HCT116 (cell line): Measurements from ENCODE around the gene ILDR2.
"Not testable (repeated sequence)": the region's sequence is repeated elsewhere in the genome, so short reads cannot be mapped to it uniquely, and the experiment has no call there.

Experiments used
- EGR1 ChIP-seq: IDR thresholded peaks from 2 replicates; pipeline ENCODE4 v1.6.1; 2012; ENCODE audit warnings: low read depth
- ELF1 ChIP-seq: IDR thresholded peaks from 2 replicates; pipeline ENCODE4 v1.6.1; 2012; ENCODE audit warnings: low read depth, borderline replicate concordance
- EZH2 ChIP-seq: fragments of 200-600 bp; sonication (generic); IDR thresholded peaks from 2 replicates; pipeline ENCODE4 v1.6.1; 2017; ENCODE audit warnings: antibody characterized with exemption, mixed run types
- EZH2phosphoT487 ChIP-seq: fragments of 200-600 bp; IDR thresholded peaks from 2 replicates; pipeline ENCODE4 v1.6.1; 2018; ENCODE audit warnings: antibody characterized with exemption, borderline replicate concordance
- FOSL1 ChIP-seq: IDR thresholded peaks from 2 replicates; pipeline ENCODE4 v1.6.1; 2012; ENCODE audit warnings: low read depth
- JUND ChIP-seq: IDR thresholded peaks from 2 replicates; pipeline ENCODE4 v1.6.1; 2012
- POLR2A ChIP-seq: IDR thresholded peaks from 2 replicates; pipeline ENCODE4 v1.7.0; 2011; ENCODE audit warnings: borderline replicate concordance; ENCODE audit not compliant: insufficient read depth, insufficient read length; ENCODE audit errors: extremely low read depth
- RAD21 ChIP-seq: IDR thresholded peaks from 2 replicates; pipeline ENCODE4 v1.6.1; 2012; ENCODE audit warnings: low read depth, mild to moderate bottlenecking
- SIN3A ChIP-seq: IDR thresholded peaks from 2 replicates; pipeline ENCODE4 v1.6.1; 2012; ENCODE audit warnings: low read depth
- ZFX ChIP-seq: fragments of 450-650 bp; IDR thresholded peaks from 2 replicates; pipeline ENCODE4 v1.6.1; 2017
- TF ChIP-seq, protein P1 (sequence below), 3 experiments: fragments of 200-600 bp in 1 of 3; sonication (generic) in 1 of 3; IDR thresholded peaks in 2 of 3; conservative IDR thresholded peaks in 1 of 3; 2 replicates each; pipeline ENCODE4 v1.5.1; 2012 to 2017; ENCODE audit warnings: low read depth in 2 of 3, low read length in 2 of 3, antibody characterized with exemption in 1 of 3, borderline replicate concordance in 1 of 3, control low read depth in 1 of 3, mild to moderate bottlenecking in 1 of 3, mixed read lengths in 1 of 3, mixed run types in 1 of 3, moderate library complexity in 1 of 3; ENCODE audit not compliant: insufficient read depth in 1 of 3
- TF ChIP-seq, protein P2 (sequence below): IDR thresholded peaks from 2 replicates; pipeline ENCODE4 v1.6.1; 2012; ENCODE audit warnings: low read depth
- TF ChIP-seq, protein P3 (sequence below): IDR thresholded peaks from 2 replicates; pipeline ENCODE4 v1.6.1; 2011; ENCODE audit warnings: mild to moderate bottlenecking, low read length, moderate library complexity; ENCODE audit not compliant: insufficient replicate concordance; ENCODE audit errors: extremely low read depth

DNA sequence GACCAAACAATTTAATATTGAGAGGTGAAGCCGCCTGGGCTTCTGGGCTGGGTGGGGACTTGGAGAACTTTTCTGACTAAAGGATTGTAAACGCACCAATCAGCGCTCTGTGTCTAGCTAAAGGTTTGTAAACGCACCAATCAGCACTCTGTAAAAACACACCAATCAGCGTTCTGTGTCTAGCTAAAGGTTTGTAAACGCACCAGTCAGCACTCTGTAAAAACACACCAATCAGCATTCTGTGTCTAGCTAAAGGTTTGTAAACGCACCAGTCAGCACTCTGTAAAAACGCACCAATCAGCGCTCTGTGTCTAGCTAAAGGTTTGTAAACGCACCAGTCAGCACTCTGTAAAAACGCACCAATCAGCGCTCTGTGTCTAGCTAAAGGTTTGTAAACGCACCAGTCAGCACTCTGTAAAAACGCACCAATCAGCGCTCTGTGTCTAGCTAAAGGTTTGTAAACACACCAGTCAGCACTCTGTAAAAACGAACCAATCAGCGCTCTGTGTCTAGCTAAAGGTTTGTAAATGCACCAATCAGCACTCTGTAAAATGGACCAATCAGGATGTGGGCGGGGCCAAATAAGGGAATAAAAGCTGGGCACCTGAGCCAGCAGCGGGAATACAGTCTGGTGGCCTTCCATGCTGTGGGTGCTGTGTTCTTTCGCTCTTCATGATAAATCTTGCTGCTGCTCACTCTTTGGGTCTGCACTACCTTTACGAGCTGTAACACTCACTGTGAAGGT lies 97.0 kb downstream of the ILDR2 start:
- TF ChIP-seq JUND, POLR2A, ELF1, FOSL1, RAD21, ZFX, EZH2phosphoT487, EZH2, SIN3A, EGR1: not testable (repeated sequence)
- TF ChIP-seq, protein P1, sequence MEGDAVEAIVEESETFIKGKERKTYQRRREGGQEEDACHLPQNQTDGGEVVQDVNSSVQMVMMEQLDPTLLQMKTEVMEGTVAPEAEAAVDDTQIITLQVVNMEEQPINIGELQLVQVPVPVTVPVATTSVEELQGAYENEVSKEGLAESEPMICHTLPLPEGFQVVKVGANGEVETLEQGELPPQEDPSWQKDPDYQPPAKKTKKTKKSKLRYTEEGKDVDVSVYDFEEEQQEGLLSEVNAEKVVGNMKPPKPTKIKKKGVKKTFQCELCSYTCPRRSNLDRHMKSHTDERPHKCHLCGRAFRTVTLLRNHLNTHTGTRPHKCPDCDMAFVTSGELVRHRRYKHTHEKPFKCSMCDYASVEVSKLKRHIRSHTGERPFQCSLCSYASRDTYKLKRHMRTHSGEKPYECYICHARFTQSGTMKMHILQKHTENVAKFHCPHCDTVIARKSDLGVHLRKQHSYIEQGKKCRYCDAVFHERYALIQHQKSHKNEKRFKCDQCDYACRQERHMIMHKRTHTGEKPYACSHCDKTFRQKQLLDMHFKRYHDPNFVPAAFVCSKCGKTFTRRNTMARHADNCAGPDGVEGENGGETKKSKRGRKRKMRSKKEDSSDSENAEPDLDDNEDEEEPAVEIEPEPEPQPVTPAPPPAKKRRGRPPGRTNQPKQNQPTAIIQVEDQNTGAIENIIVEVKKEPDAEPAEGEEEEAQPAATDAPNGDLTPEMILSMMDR (IDR thresholded peaks at IDR 0.05 in 2 of 3, conservative IDR thresholded peaks at IDR 0.05 in 1 of 3; ENCODE audit: borderline replicate concordance in 1 of 3, insufficient read depth in 1 of 3, low read depth in 2 of 3, low read length in 2 of 3) = not testable (repeated sequence)
- TF ChIP-seq, protein P2, sequence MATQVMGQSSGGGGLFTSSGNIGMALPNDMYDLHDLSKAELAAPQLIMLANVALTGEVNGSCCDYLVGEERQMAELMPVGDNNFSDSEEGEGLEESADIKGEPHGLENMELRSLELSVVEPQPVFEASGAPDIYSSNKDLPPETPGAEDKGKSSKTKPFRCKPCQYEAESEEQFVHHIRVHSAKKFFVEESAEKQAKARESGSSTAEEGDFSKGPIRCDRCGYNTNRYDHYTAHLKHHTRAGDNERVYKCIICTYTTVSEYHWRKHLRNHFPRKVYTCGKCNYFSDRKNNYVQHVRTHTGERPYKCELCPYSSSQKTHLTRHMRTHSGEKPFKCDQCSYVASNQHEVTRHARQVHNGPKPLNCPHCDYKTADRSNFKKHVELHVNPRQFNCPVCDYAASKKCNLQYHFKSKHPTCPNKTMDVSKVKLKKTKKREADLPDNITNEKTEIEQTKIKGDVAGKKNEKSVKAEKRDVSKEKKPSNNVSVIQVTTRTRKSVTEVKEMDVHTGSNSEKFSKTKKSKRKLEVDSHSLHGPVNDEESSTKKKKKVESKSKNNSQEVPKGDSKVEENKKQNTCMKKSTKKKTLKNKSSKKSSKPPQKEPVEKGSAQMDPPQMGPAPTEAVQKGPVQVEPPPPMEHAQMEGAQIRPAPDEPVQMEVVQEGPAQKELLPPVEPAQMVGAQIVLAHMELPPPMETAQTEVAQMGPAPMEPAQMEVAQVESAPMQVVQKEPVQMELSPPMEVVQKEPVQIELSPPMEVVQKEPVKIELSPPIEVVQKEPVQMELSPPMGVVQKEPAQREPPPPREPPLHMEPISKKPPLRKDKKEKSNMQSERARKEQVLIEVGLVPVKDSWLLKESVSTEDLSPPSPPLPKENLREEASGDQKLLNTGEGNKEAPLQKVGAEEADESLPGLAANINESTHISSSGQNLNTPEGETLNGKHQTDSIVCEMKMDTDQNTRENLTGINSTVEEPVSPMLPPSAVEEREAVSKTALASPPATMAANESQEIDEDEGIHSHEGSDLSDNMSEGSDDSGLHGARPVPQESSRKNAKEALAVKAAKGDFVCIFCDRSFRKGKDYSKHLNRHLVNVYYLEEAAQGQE = not testable (repeated sequence)
- TF ChIP-seq, protein P3, sequence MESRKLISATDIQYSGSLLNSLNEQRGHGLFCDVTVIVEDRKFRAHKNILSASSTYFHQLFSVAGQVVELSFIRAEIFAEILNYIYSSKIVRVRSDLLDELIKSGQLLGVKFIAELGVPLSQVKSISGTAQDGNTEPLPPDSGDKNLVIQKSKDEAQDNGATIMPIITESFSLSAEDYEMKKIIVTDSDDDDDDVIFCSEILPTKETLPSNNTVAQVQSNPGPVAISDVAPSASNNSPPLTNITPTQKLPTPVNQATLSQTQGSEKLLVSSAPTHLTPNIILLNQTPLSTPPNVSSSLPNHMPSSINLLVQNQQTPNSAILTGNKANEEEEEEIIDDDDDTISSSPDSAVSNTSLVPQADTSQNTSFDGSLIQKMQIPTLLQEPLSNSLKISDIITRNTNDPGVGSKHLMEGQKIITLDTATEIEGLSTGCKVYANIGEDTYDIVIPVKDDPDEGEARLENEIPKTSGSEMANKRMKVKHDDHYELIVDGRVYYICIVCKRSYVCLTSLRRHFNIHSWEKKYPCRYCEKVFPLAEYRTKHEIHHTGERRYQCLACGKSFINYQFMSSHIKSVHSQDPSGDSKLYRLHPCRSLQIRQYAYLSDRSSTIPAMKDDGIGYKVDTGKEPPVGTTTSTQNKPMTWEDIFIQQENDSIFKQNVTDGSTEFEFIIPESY = not testable (repeated sequence)
